SU-DHL-6 (cell line): ENCODE data around the gene HMGN5.

Experiments
- H2AFZ ChIP-seq: fragments of 200-600 bp; sonication (generic); 2 replicates; pipeline ENCODE4 v1.6.1; 2014; ENCODE audit warnings: low read depth, mild to moderate bottlenecking, moderate library complexity, mixed read lengths, antibody characterized with exemption, low read length; ENCODE audit not compliant: severe bottlenecking
- H3F3A ChIP-seq: fragments of 200-600 bp; shearing (Covaris generic); 2 replicates; pipeline ENCODE4 v1.6.0; 2016; ENCODE audit warnings: antibody characterized with exemption, mild to moderate bottlenecking; ENCODE audit not compliant: insufficient read depth
- H3K27ac ChIP-seq: fragments of 200-600 bp; sonication (generic); 2 replicates; pipeline ENCODE4 v1.5.1; 2016; ENCODE audit warnings: low read depth, mild to moderate bottlenecking, low read length, moderate library complexity, mixed read lengths
- H3K27me3 ChIP-seq: fragments of 200-600 bp; sonication (generic), shearing (Covaris generic); 2 replicates; pipeline ENCODE4 v1.6.0; 2014; ENCODE audit warnings: mild to moderate bottlenecking, low read length
- H3K36me3 ChIP-seq: fragments of 200-600 bp; sonication (generic); 2 replicates; pipeline ENCODE4 v1.6.1; 2014; ENCODE audit warnings: mild to moderate bottlenecking, low read length, mixed read lengths
- H3K4me2 ChIP-seq: fragments of 300-600, 200-600 bp; shearing (Covaris generic), sonication (generic); 2 replicates; pipeline ENCODE4 v1.6.0; 2014; ENCODE audit warnings: low read length, low read depth, mild to moderate bottlenecking; ENCODE audit not compliant: poor library complexity, severe bottlenecking
- H3K4me3 ChIP-seq: fragments of 200-600 bp; sonication (generic); 2 replicates; pipeline ENCODE4 v1.5.1; 2014; ENCODE audit warnings: antibody characterized with exemption, low read length, mild to moderate bottlenecking, mixed read lengths; ENCODE audit not compliant: insufficient read depth, poor library complexity, severe bottlenecking
- H3K79me2 ChIP-seq: fragments of 200-600 bp; sonication (generic); 2 replicates; pipeline ENCODE4 v1.6.1; 2014; ENCODE audit warnings: mild to moderate bottlenecking, low read length, moderate library complexity; ENCODE audit not compliant: insufficient read depth
- H3K9ac ChIP-seq: fragments of 200-600 bp; sonication (generic); 2 replicates; pipeline ENCODE4 v1.7.0; 2014; ENCODE audit warnings: mild to moderate bottlenecking, low read length
- H3K9me2 ChIP-seq: fragments of 200-600 bp; sonication (generic); replicated peaks from 2 replicates; pipeline ENCODE4 v1.6.1; 2014; ENCODE audit warnings: low read length; ENCODE audit not compliant: insufficient read depth
- H3K9me3 ChIP-seq: fragments of 200-600 bp; sonication (generic); 2 replicates; pipeline ENCODE4 v1.6.1; 2014; ENCODE audit warnings: low read length, mixed read lengths; ENCODE audit not compliant: insufficient read depth
- H4K20me1 ChIP-seq: fragments of 200-600 bp; sonication (generic); 2 replicates; pipeline ENCODE4 v1.6.1; 2014; ENCODE audit warnings: low read depth, mild to moderate bottlenecking, antibody characterized with exemption, low read length, moderate library complexity, mixed read lengths
- CTCF ChIP-seq: fragments of 200-600 bp; sonication (generic); IDR thresholded peaks from one replicate; pipeline ENCODE4 v1.5.1; 2017; ENCODE audit warnings: antibody characterized with exemption, mild to moderate bottlenecking, low read length, moderate library complexity; ENCODE audit not compliant: insufficient read depth, poor library complexity, severe bottlenecking
- EZH2phosphoT487 ChIP-seq: fragments of 200-600 bp; sonication (generic), shearing (Covaris generic); conservative IDR thresholded peaks from 2 replicates; pipeline ENCODE4 v1.6.1; 2018; ENCODE audit warnings: mild to moderate bottlenecking, antibody characterized with exemption, low read length, moderate library complexity, mixed read lengths

The HMGN5 gene, protein sequence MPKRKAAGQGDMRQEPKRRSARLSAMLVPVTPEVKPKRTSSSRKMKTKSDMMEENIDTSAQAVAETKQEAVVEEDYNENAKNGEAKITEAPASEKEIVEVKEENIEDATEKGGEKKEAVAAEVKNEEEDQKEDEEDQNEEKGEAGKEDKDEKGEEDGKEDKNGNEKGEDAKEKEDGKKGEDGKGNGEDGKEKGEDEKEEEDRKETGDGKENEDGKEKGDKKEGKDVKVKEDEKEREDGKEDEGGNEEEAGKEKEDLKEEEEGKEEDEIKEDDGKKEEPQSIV

GRCh38 chrX:81201671-81202455 is at the start of gene HMGN5, which contains the start of gene SH3BGRL:
TSS of gene HMGN5 (minus strand) at chrX:81201913. CDS start at chrX:81121549, 80,364 bp downstream.
TSS of gene SH3BGRL (plus strand) at chrX:81202102. CDS start at chrX:81202201, 99 bp downstream.
- no peaks in the 10 kb centered on the region for H4K20me1 ChIP-seq
- H2AFZ ChIP-seq: peak within 1 kb of the TSS; percentile 54
- H3K9ac ChIP-seq: peak within 1 kb of the TSS; percentile 85
- no peak for TF ChIP-seq CTCF
- TF ChIP-seq EZH2phosphoT487: no peak
- H3K9me3 ChIP-seq: no peaks in the 10 kb centered on the region
- H3K27me3 ChIP-seq: no peaks in the 10 kb centered on the region
- H3K9me2 ChIP-seq: no peaks in the 10 kb centered on the region
- H3K79me2 ChIP-seq: peaks cover 48% of the 10 kb centered on the region
- H3K4me3 ChIP-seq: peak within 1 kb of the TSS; percentile 87
- peak within 1 kb of the TSS; percentile 98 for H3K4me2 ChIP-seq
- no peaks in the 10 kb centered on the region for H3K36me3 ChIP-seq
- H3K27ac ChIP-seq: peak within 1 kb of the TSS; percentile 94
- H3F3A ChIP-seq: 0 out of 2 replicates have a peak, but pooled peaks cover 15% of the 10 kb centered on the region

DNA sequence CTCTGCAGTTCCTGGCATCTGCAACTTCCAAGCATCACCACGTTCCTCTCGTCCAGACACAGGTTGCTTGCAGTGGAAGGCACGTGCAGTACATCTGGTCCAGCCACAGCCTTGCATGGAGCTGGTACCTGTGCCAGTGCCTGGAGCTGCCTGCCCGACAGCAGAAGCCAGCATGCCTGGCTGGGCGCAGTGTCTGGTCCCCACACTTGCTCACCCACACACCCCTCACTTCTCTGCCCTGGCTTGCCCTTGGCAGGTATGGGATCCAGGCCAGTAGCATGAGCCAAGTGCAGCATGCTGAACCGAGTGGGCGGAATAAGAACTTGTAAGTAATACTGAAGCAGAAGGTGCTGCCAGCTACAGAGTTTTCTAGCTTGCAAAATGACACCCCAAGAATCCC is 40.0 kb upstream of the HMGN5 start:
- Histone ChIP-seq H4K20me1 (no peaks in the 10 kb centered on the region), H3K79me2 (no peaks in the 10 kb centered on the region), H2AFZ (no peak overlapping the region), H3K27me3 (no peaks in the 10 kb centered on the region), H3F3A (no peaks in the 10 kb centered on the region; the same call in 1 of the 2 replicates), H3K9me2 (no peaks in the 10 kb centered on the region), H3K4me2 (no peak overlapping the region), H3K9ac (no peak overlapping the region), H3K9me3 (no peaks in the 10 kb centered on the region; the same call in 1 of the 2 replicates), H3K36me3 (no peaks in the 10 kb centered on the region), H3K27ac (no peak overlapping the region), H3K4me3 (no peak overlapping the region)
- TF ChIP-seq CTCF: no peak
- no peak for TF ChIP-seq EZH2phosphoT487

GRCh38 chrX:81240701-81241331 is 39.1 kb upstream of the HMGN5 start:
- no peaks in the 10 kb centered on the region for H3K36me3 ChIP-seq
- H3K9me3 ChIP-seq: no peaks in the 10 kb centered on the region; the same call in 1 of the 2 replicates

More at GRCh38 chrX:81240701-81241331, 39.1 kb upstream of the HMGN5 start:
- H3K27ac ChIP-seq: no peak overlapping the region
- no peak overlapping the region for H3K4me3 ChIP-seq
- H3K79me2 ChIP-seq: no peaks in the 10 kb centered on the region; the same call in 1 of the 2 replicates
- no peak overlapping the region for H3K4me2 ChIP-seq
- H3K9me2 ChIP-seq: no peaks in the 10 kb centered on the region
- no peaks in the 10 kb centered on the region for H3K27me3 ChIP-seq
- no peaks in the 10 kb centered on the region; the same call in 1 of the 2 replicates for H3F3A ChIP-seq
- TF ChIP-seq EZH2phosphoT487 (no peak), CTCF (no peak)
- H3K9ac ChIP-seq: no peak overlapping the region
- H4K20me1 ChIP-seq: no peaks in the 10 kb centered on the region
- H2AFZ ChIP-seq: no peak overlapping the region
